Ishikawa (cell line): Measurements from ENCODE around the gene WIPF3.

ENCODE experiments used
- CEBPB ChIP-seq: IDR thresholded peaks from 2 replicates; pipeline ENCODE4 v1.6.1; 2012
- CREB1 ChIP-seq: IDR thresholded peaks from 2 replicates; pipeline ENCODE4 v1.6.1; 2012; ENCODE audit warnings: low read depth
- EGR1 ChIP-seq: IDR thresholded peaks from 2 replicates; pipeline ENCODE4 v1.6.1; 2012
- EP300 ChIP-seq: IDR thresholded peaks from 2 replicates; pipeline ENCODE4 v1.6.1; 2012; ENCODE audit warnings: borderline replicate concordance
- FOXM1 ChIP-seq: IDR thresholded peaks from 2 replicates; pipeline ENCODE4 v1.6.1; 2012; ENCODE audit warnings: low read depth, borderline replicate concordance
- MAX ChIP-seq: IDR thresholded peaks from 2 replicates; pipeline ENCODE4 v1.6.1; 2012
- NFIC ChIP-seq: IDR thresholded peaks from 2 replicates; pipeline ENCODE4 v1.6.1; 2012
- RAD21 ChIP-seq: IDR thresholded peaks from 2 replicates; pipeline ENCODE4 v1.6.1; 2012; ENCODE audit warnings: low read depth
- REST ChIP-seq: IDR thresholded peaks from 2 replicates; pipeline ENCODE4 v1.6.1; 2012; ENCODE audit warnings: low read depth, mild to moderate bottlenecking
- TAF1 ChIP-seq: IDR thresholded peaks from 2 replicates; pipeline ENCODE4 v1.6.1; 2012; ENCODE audit warnings: low read depth, mild to moderate bottlenecking
- TCF12 ChIP-seq: IDR thresholded peaks from 2 replicates; pipeline ENCODE4 v1.6.1; 2012; ENCODE audit warnings: low read depth
- TEAD4 ChIP-seq: IDR thresholded peaks from 2 replicates; pipeline ENCODE4 v1.6.1; 2012
- YY1 ChIP-seq: IDR thresholded peaks from 2 replicates; pipeline ENCODE4 v1.6.1; 2012; ENCODE audit warnings: low read depth
- ZBTB7A ChIP-seq: IDR thresholded peaks from 2 replicates; pipeline ENCODE4 v1.6.1; 2012; ENCODE audit warnings: low read depth
- TF ChIP-seq, protein P1 (sequence below): IDR thresholded peaks from 2 replicates; pipeline ENCODE4 v1.6.1; 2012

WIPF3 gene

GRCh38 chr7:29895559-29895958 lies 89.3 kb downstream of the WIPF3 start:
- TF ChIP-seq EP300: no peak
- no peak for TF ChIP-seq MAX
- TF ChIP-seq CEBPB: no peak
- TF ChIP-seq TAF1: no peak
- TF ChIP-seq REST: no peak
- no peak for TF ChIP-seq TEAD4
- TF ChIP-seq RAD21: no peak
- TF ChIP-seq EGR1: no peak
- TF ChIP-seq CREB1: no peak
- TF ChIP-seq TCF12: no peak
- TF ChIP-seq ZBTB7A: no peak
- TF ChIP-seq, protein P1, sequence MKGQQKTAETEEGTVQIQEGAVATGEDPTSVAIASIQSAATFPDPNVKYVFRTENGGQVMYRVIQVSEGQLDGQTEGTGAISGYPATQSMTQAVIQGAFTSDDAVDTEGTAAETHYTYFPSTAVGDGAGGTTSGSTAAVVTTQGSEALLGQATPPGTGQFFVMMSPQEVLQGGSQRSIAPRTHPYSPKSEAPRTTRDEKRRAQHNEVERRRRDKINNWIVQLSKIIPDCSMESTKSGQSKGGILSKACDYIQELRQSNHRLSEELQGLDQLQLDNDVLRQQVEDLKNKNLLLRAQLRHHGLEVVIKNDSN: no peak
- no peak for TF ChIP-seq NFIC
- no peak for TF ChIP-seq FOXM1
- TF ChIP-seq YY1: no peak

DNA sequence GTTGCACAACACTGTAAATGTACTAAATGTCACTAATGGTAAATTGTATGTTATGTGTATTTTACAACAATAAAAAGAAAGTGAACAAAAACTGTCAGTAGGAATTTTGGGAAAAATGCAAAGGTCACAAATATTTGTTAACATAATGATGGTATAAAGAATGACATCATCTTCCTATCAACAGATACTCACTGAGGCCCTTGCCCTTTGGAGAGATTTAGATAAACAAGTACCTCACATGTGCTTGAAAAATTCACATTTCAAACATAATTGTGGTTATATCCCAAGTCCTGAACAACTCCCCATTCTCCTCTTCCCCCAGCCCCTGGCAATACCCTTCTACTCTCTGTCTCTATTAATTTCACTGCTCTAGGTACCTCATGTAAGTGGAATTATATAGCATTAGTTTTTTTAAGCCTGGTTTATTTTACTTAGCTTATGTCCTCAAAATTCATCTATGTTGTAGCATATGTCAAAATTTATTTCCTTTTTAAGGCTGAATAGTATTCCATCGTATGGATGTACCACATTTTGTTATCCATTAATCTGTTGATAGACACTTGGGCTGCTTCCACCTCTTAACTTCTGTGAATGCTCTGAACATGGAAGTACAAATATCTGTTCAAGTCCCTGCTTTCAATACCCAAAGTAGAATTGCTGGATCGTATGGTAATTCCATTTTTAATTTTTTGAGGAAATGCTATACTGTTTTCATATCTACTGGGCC lies 90.5 kb downstream of the WIPF3 start:
- TF ChIP-seq TEAD4 (no peak), TCF12 (no peak), EGR1 (no peak), CEBPB (no peak), FOXM1 (no peak), CREB1 (no peak), EP300 (no peak), YY1 (no peak), ZBTB7A (no peak), MAX (no peak), RAD21 (no peak), TAF1 (no peak), REST (no peak), NFIC (no peak)
- TF ChIP-seq, protein P1: no peak

- TF ChIP-seq CEBPB: no peak
- TF ChIP-seq TAF1: no peak
- TF ChIP-seq MAX: no peak
- TF ChIP-seq TCF12: no peak
- no peak for TF ChIP-seq REST
- TF ChIP-seq, protein P1: no peak
- no peak for TF ChIP-seq TEAD4
Measured at GRCh38 chr7:29898301-29898700, 92.0 kb downstream of the WIPF3 start.

DNA sequence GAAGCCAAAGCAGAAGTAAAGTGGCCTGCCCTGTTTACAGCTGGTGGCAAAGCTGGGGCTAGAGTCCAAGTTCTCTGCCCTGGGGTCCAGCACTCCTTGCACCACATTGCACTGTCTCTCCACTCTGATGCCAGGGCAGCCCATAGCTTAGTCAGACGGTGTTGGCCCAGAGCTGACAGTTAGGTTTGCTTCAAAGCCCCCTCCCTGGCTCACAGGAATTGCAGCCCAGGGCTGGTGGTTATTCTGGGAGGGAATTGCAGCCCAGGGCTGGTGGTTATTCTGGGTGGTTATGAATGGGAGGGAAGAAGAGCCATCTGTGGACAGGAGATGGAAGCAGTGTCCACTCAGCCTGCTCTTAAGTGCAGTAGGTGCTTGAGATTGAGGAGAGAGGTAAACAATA lies 94.4 kb downstream of the WIPF3 start:
- no peak for TF ChIP-seq MAX
- no peak for TF ChIP-seq REST
- no peak for TF ChIP-seq EGR1
- no peak for TF ChIP-seq FOXM1
- TF ChIP-seq ZBTB7A: no peak
- TF ChIP-seq CEBPB: no peak
- no peak for TF ChIP-seq TEAD4
- TF ChIP-seq, protein P1: no peak
- TF ChIP-seq RAD21: no peak
- no peak for TF ChIP-seq CREB1
- no peak for TF ChIP-seq YY1
- TF ChIP-seq TCF12: no peak
- no peak for TF ChIP-seq EP300
- no peak for TF ChIP-seq NFIC
- TF ChIP-seq TAF1: no peak
